BE2C (cell line): ENCODE measurements around the gene RHD.
A peak's percentile ranks its signal among the peaks of the same experiment; 100 is the strongest.

Source experiments
- DNase-seq: peaks from one replicate; pipeline ENCODE4 v3.0.0-alpha.2; 2020
- H3K27me3 ChIP-seq: fragments of 250-450 bp; sonication (Bioruptor Pico); 2 replicates; pipeline ENCODE4 v1.5.1; 2020; ENCODE audit warnings: mild to moderate bottlenecking
- H3K36me3 ChIP-seq: fragments of 250-450 bp; sonication (Bioruptor Pico); 2 replicates; pipeline ENCODE4 v1.5.1; 2020; ENCODE audit warnings: mild to moderate bottlenecking
- H3K4me1 ChIP-seq: fragments of 250-450 bp; sonication (Bioruptor Pico); 2 replicates; pipeline ENCODE4 v1.5.1; 2020
- H3K4me3 ChIP-seq: 2 replicates; pipeline ENCODE4 v1.5.1; 2011; ENCODE audit warnings: low read depth, low read length
- H3K9me3 ChIP-seq: fragments of 250-450 bp; sonication (Bioruptor Pico); 2 replicates; pipeline ENCODE4 v1.5.1; 2020
- TF ChIP-seq, protein P1 (sequence below): IDR thresholded peaks from 2 replicates; pipeline ENCODE4 v1.5.1; 2012; ENCODE audit warnings: mild to moderate bottlenecking, low read depth, low read length

The RHD gene

DNA sequence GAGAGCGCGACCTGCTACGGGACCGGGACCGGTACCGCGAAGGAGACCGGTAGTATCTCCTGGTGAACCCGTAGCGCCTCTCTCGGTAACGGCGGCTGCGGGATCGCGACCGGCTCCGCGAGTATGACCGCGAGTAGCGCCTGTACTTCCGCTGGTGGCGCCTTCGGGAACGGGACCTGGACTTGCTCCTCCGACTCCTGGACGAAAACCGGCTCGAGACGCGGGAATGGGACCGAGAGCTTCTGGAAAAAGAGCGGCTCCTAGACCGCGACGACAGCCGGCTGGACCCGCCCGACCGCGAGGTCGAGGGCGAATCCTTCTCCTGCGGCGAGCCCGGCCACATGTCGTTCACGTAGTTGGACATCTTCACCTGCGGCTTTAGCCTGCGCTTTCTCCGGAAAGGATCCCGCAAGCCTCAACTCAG, 25.7 kb upstream of the RHD start:
- peak; percentile 22 for DNase-seq
- peaks cover 23% of the 10 kb centered on the region for H3K36me3 ChIP-seq
- no peaks in the 10 kb centered on the region for H3K4me1 ChIP-seq

DNA sequence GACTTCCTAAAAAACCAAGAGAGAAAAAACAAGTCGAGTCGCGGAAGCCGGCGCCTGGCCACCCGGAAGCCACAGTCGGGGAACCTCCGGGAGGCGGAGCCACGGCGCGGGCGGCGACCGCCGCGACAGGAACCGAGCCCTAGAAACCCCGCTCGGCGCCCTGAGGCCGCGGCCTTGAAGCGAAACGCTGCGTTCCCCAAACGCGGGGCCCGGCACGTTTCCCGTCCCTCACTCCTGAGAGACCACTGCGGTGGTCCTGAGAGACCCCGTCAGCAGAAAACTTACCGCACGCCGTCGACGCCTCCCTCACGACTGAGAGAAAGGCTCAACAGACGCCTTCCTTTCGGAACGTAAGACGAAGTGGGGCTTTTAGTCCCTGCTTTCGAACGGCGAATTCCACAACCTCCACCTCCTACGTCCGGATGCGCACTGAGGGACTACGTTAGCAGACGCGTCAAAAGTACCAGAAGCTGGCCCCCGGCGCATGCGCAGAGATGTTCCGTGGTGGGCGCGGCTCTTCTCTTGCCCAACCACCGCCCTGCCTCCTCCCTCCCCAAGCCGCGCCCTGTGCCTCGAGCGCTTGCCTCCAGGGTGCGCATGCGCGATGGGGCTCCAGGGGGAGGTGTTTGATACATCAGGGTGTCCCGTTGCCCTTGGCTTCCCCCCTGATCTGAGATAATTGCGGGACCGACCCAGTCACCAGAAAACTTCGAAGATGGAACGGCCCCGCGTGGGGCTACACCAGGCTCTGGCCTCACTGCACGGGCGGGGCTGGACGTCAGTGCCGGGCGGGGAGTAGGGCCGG, 25.1 kb upstream of the RHD start, which contains the start of gene RSRP1:
Gene RSRP1, minus strand, starts transcription at position 431 of the 805 bp plus-strand sequence. CDS start 491 bp downstream, outside the sequence.
- Histone ChIP-seq H3K27me3 (no peaks in the 10 kb centered on the region), H3K4me1 (no peaks in the 10 kb centered on the region), H3K4me3 (peak within 1 kb of the TSS; percentile 91), H3K9me3 (no peaks in the 10 kb centered on the region), H3K36me3 (peaks cover 19% of the 10 kb centered on the region)
- TF ChIP-seq, protein P1, sequence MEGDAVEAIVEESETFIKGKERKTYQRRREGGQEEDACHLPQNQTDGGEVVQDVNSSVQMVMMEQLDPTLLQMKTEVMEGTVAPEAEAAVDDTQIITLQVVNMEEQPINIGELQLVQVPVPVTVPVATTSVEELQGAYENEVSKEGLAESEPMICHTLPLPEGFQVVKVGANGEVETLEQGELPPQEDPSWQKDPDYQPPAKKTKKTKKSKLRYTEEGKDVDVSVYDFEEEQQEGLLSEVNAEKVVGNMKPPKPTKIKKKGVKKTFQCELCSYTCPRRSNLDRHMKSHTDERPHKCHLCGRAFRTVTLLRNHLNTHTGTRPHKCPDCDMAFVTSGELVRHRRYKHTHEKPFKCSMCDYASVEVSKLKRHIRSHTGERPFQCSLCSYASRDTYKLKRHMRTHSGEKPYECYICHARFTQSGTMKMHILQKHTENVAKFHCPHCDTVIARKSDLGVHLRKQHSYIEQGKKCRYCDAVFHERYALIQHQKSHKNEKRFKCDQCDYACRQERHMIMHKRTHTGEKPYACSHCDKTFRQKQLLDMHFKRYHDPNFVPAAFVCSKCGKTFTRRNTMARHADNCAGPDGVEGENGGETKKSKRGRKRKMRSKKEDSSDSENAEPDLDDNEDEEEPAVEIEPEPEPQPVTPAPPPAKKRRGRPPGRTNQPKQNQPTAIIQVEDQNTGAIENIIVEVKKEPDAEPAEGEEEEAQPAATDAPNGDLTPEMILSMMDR = no peak
- DNase-seq = peak; percentile 95

More for the DNA sequence above, 25.7 kb upstream of the RHD start:
- Histone ChIP-seq H3K27me3 (no peaks in the 10 kb centered on the region), H3K4me3 (peak overlapping the region; percentile 91), H3K9me3 (no peaks in the 10 kb centered on the region)
- TF ChIP-seq, protein P1 = no peak

DNA sequence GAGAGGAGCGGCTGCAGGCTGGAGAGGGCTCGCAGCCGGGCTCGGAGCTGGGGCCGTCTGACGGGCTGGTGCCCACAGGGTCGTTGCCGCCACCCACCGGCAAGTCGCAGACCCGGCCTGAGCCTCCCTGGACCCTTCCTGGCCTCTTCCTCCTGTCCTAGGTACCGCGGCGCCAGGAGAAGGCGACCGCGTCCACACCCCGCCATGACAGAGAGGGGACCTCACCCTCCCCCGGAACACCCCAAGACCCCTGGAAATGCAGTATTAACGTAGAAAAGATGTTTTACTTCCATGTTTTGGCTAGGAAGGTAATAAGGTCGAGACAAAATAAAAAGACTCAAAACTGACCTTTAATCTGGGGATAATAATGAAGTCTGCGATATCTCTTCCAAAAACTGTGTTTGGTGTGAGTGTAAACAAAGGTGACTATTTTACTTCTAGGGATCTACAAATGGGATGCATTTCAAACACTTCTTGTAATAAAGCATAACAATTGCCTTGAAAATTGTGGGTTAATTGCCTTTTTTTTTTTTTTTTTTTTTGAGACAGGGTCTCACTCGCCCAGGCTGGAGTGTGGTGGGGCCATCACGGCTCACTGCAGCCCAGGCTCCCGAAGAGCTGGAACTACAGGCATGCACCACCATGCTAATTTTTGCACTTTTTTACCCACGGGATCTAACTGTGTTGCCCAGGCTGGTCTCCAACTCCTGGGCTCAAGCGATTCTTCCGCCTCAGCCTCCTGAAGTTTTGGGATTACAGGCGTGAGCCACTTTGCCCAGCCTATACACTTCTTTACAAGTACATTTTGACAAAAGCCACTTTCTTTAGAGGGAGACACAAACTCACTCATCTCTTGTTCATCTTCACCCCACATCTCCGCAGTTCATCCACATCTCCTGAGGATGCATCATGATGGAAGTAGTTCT, 24.2 kb upstream of the RHD start:
- TF ChIP-seq, protein P1 = peak; percentile 24; the same call in 1 of the 2 replicates
- peaks cover 14% of the 10 kb centered on the region for H3K36me3 ChIP-seq
- no peaks in the 10 kb centered on the region for H3K9me3 ChIP-seq
- no peak for DNase-seq
- no peaks in the 10 kb centered on the region for H3K27me3 ChIP-seq
- no peaks in the 10 kb centered on the region for H3K4me1 ChIP-seq
- H3K4me3 ChIP-seq = peak overlapping the region; percentile 91

DNA sequence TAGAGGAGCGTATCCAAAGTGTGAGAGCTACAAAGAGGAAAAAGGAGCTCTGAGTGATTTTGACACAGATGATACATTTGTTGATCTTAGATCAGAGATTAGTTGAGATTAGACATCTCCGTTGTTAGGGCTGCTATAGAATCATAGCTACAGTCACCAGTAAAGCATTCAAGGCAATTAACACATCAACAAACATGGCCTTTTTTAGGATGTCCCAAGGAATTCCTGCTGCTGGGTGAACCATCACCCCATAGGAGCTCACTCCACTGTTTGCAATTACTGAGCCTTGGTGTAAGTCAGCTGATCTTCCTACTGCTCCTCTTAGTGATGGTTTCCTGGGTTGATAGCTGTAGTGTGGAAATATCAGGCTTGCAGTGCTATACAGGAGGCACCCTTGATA, 18.4 kb upstream of the RHD start:
- H3K4me3 ChIP-seq = no peak overlapping the region
- no peaks in the 10 kb centered on the region for H3K27me3 ChIP-seq
- DNase-seq = no peak
- no peaks in the 10 kb centered on the region for H3K36me3 ChIP-seq
- H3K9me3 ChIP-seq = no peaks in the 10 kb centered on the region
- H3K4me1 ChIP-seq = no peaks in the 10 kb centered on the region
- TF ChIP-seq, protein P1 = no peak

DNA sequence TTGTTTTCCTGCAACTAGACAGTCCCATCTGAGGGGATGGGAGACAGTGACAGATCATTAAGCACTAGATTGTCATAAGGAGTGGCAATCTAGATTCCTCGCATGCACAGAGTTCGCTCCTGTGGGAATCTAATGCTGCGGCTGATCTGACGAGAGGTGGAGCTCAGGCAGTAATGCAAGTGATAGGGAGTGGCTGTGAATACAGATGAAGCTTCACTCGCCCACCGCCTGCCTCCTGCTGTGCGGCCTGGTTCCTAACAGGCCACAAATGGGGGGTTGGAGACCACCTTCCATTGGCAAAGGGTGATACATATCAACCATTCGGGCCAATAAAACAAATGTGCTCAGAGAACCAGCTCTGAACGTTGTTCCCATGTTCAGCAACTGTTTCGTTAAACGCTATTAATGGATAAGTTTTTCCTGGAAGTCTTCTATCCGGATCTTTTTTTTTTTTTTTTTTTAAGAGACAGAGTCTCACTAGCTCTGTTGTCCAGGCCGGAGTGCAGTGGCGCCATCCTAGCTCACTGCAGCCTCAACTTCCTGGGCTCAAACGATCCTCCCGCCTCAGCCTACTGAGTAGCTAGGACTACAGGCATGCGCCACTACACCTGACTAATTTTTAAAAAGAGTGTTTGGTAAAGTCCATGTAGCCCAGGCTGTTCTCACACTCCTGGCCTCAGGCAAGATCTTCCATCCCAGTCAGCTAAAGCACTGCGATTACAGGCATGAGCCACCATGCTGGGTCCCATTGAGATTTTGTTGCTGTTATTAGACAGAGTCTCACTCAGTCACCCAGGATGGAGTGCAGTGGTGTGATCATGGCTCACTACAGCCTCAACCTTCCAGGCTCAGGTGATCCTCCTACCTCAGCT, 16.4 kb upstream of the RHD start:
- no peaks in the 10 kb centered on the region for H3K27me3 ChIP-seq
- TF ChIP-seq, protein P1 = no peak
- no peak for DNase-seq
- H3K4me1 ChIP-seq = no peaks in the 10 kb centered on the region
- H3K9me3 ChIP-seq = no peaks in the 10 kb centered on the region
- no peak overlapping the region for H3K4me3 ChIP-seq
- H3K36me3 ChIP-seq = no peaks in the 10 kb centered on the region
